ENCODE measurements around the gene ZYG11A.

- no peak for TF ChIP-seq POLR2A (IDR thresholded peaks at IDR 0.05)
- no peak for TF ChIP-seq CTCF (IDR thresholded peaks at IDR 0.05 in 4 of 5, conservative IDR thresholded peaks at IDR 0.05 in 1 of 5)
These were observed 34.3 kb downstream of the ZYG11A start for GRCh38 chr1:52876843-52877242.
